GM21390 (cell line): Measurements from ENCODE around the gene LOC128125822.

Experiments used
- ATAC-seq: cut with Tn5 transposase; IDR thresholded peaks from one replicate; pipeline ENCODE4 v1.9.1; 2021; ENCODE audit not compliant: unreplicated experiment

LOC128125822 gene

DNA sequence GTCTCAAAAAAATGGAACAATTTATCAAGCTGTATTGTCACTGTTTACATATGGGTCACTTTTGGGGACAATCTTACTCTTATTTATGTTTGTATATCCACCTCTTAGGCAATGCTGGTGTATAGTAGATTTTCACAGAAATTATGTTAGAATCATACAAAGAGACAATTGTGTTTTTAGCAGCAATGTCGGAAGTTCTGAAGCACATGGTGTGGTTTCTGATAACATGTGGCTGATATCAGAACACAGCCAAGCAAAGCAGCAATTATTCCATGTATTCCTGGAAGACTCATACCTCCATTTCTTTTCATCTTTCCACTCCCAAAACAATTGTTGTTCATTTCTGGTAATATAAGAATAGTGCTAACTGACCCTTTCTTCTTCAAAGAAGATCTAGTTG, 17.5 kb upstream of the LOC128125822 start:
- ATAC-seq = no peak

DNA sequence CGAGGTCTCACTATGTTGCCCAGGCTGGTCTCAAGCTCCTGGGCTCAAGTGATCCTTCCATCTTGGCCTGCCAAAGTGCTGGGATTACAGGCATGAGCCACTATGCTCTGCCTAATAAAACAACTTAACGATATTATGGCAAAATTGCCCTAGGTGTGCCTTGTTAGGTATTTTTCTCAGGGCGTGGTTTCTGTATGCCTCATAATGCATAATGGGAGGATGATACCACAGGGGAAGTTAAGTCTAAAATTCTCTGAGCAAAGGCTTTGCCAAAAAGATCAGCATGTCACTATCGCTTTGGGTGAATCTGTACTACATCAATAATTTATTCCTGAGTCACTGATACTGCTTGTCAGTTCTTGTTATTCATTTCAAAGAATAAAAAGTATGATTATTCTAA, 15.9 kb upstream of the LOC128125822 start:
- no peak for ATAC-seq

DNA sequence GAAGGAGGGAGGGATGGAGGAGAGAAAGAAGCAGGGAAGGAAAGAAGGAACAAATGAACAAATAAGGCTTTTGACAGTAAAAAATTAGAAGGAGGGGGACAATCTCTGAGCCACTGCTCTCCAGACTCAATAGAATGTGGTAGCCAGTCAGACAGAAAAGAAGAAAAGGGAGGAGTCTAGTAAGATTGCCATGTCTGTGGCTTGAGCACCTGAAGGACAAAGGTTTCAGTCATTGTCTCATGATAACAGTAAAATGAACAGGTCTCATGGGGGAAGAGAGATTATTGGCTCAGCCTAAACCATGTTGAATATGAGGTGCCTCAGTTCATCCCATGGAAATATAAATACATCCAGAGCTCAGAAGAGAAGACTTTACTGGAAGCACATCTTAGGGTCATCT, 14.0 kb upstream of the LOC128125822 start:
- peak; percentile 67 for ATAC-seq

DNA sequence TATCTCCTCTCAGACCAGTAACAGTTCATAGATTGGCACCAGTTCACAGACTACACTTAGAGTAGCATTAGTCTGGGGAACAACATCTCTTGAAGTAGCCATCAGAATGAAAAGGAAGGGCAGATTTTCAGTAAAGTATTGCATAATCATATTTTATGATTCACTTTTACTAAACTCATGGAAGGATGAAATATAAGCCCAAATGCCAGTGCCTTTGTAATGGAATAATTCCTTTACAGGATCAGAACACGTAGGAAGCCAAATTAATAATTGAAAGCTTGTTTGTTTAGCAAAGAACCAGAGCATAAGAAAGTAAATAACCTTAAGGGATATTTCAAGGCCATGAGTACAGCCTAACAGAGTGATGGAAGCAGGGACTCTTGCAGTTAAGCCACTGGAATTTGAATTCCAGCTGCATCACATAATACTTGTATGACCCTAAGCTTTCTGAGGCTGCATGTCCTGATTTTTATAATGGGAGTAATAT, 11.4 kb upstream of the LOC128125822 start:
- ATAC-seq = no peak

DNA sequence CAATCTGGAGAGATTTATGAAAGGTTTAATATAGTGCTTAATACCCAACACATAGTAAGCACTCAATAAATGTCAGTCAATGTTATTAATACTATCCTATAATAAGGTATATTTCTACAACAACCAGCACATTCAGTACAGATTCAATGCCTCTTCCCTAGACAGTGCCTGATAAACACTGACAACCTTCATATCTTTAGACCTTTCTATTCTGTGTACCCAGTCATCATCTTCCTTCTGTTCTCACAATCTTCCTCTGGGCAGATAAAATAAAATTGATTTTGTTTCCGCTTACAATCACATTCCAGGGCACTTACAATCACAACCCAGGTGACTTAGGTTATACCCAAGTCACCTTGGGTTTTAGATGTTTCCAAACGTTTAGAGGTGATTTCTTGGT, 11.0 kb upstream of the LOC128125822 start:
- ATAC-seq = no peak

DNA sequence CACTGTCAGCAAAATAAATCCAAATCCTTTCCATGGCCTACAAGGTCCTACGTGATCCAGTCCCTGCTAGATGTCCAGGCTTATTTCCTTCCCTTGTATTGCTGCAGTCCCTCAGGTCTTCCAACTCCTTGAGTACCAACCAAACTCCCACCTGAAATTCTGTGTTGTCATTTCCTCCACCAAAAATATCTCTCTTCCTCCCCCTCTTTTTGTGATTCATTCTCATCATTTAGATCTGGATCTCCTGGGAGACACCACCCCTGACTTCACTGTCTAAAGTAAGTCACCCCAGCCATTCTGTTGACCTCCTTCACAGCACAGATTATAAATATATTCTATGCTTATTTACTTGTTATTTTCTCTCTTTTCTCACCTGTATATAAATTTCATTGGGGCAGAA, 9.0 kb upstream of the LOC128125822 start:
- no peak for ATAC-seq

DNA sequence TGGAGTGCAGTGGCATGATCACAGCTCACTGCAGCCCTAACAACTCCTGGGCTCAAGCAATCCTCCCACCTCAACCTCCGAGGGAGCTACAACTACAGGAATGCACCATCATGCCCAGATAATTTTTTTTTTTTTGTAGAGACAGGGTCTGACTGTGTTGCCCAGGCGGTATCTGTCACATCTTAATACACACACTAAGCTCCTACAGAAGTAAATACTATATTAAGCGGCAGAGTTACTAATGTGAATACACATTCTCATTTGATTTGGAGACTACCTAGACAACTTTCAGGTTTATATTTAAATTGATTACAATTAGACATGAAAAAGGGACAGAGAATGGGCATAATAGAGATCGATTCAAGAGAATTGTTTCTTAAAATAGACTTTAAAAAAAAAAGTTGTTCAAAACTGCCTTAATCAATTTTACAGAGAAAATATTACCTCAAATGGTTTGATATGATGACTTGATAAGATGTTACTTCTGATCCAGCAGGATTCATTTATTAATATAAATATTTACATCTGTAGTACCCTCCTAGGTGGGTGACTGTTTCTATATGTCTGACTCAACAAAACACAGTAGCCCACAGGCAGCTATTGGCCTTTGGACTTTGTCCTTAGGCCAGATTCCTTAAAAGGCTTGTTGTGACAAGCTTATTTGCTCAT, 7.1 kb upstream of the LOC128125822 start:
- no peak for ATAC-seq

DNA sequence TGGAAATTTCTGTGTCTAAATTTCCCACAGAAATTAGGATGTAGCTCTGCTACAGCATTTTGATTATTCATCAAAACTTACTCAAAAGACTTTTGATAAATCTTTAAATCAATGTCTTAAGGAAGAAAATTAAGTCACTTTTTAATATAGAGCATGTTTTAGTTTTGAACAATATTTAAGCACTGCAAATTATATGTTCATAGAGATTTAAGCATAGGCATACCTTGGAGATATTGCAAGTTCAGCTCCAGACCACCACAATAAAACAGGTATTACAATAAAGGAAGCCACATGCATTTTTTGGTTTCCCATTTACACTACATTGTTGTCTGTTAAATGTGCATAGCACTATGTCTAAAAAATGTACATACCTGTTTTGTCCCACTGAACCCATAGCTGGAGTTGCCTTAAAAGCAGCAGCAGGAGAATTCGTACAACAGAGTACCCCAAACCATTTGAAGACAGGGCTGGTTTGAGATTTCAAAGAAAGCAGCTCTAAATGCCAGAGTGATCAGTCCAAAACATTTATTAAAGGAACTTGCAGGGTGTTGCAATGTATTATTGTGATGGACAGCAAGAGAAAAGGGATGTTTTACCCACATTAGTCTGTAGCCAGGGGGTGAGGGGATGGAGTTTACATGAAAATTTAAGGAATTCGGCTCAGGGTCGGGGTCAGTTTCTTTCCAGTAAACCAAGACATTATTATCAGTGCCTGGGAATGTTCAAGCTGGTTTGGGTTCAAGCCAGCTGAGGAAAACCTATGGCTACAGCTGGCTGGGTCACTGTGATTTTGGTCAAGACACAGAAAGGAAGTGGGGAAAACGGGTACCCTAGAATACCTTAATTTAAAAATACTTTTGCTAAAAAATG, 6.3 kb upstream of the LOC128125822 start:
- no peak for ATAC-seq

DNA sequence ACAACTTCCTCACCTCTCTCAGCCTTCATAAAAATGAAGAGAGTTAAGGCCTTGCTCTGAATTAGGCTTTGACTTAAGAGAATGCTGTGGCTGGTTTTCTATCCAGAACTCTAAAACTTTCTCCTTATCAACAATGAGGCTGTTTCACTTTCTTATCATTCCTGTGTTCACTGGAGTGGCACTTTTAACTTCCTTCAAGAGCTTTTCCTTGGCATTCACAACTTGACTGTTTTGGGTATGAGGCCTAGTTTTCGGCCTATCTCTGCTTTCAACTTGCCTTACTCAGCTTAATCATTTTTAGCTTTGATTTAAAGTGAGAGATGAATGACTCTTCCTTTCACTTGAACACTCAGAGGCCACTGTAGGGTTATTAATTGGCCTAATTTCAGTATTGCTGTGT, 4.3 kb upstream of the LOC128125822 start:
- ATAC-seq = no peak

DNA sequence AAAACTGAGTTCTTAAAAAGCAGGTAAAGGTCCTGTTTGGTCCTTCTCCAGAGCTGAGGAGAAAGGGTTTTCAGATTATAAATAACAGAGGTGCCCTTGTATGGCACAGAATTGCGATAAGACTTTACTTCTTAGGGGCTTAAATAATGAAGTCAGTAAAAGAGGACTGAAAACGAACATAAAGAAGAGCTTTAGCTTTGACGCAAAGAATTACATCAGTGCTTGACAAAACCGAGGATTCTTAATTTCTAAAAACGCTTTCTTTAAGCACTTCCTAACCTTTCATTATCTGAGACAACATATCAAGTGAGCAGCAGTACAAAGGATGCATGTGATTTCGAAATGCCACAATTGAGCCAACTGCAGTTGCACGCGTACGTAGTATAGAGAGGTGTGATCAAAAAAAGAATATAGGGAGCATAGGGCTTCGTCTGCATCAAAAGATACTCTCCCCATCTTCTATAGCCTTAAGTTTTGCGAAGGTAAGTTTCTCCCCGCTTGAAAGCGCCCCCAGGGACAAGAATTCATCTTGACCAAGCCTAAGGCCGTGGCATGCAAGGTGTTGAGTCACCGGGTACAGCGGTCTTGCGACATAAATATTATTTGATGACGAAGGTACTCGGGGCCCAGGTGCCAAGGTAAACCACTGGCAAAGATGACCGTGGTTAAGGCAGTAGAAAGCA, 778 bp upstream of the LOC128125822 start:
- ATAC-seq = peak; percentile 2

DNA sequence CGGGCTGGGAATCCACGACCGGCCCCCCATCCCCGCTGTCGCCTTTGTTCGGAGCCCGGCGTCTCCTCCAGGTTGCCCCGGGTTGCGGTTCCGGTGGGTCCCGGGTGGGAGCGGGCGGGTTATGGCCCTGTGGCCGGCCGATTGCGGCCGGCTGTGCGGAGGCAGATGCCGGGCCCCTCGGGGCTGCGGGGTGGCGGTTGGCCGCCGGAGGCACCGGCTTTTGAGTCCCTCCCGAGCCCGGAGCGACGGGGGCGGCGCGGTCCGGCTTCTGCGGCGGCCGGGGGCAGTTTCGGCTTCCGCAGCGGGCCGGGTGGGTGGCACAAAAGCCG, 431 bp downstream of the LOC128125822 start:
- ATAC-seq = no peak

DNA sequence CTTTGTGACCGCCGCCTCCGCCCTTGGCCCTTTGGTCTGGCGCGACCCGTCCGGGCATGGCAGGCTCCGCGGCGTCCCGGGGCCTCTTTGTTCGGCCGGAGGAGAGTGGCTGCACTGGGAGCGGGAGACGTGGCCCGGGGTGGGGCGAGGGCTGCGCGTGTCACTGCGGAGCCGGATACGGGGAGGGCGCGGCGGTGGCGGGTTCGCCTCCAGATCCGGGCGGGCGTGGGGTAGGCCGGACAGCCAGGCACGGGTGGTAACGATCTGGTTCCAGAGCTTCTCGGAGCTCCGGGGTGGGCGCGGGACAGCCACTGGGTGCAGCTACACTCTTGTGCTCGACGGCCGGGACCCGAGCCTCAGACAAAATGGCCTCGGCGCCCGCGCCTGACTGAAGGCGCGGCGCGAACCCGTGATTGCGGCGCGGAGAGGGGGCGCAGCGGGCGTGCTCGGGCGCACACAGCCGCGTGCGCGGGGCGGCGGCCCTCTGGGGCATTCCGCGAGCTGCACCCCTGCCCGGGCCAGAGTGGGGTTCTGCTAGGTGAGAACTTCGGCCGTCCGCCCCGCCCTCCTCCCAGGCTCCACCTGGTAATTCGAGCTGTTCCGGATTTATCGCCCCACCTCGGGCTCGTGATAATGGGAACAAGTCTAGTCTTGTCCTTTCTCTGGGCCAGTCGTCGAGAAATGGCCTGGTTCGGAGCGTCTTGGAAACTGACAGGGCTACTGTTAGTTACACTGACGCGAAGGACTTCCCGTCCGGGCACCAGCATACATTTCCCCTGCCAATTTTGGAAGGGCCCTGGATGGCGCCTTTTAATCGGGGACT, 1.0 kb downstream of the LOC128125822 start:
- peak; percentile 55 for ATAC-seq

DNA sequence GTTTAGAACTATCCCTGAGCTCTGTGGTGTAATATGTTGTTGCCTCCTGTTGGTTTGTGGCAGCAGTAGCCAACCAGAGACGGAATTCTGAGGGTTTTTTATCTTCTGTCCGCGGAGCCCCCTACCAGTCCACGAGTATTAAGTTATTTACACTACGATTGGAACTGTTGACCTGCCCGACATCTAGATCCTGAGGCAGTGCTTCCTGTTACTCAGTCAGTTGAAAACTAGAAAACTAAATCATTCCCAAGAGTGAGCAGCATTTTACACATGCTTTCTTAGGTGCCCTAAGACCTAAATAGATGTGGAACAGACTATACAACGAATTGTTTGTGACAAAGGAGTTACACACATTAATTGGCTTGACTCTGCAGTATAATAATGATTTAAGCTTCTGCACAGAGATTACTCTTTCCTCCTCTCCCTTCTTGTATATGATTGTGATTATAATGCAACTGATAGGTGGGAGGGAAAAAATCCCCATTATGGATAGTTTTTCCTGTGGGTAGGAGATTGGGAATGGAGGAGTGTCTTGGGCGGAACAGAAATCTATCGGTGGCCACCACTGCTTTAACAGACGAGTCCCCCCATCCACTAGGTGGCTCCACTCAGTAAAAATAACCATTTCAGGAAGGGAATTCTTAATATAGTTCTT, 1.7 kb downstream of the LOC128125822 start:
- ATAC-seq = no peak

DNA sequence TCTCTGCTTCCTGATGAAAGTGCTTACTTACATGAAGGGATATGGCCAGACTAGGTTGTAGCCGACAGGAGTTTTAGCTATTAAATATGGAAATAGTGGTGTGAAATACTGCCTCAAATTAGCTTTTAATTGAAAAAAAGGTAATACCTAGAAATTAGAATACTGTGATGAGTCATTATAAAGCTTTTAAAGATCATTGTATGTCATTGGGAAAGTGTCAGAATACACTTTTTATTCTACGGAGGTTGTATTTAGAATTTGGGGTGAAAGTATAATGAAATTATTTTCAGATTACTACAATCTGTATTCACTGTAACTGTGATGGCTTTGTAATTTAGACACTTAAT, 2.2 kb downstream of the LOC128125822 start:
- no peak for ATAC-seq

DNA sequence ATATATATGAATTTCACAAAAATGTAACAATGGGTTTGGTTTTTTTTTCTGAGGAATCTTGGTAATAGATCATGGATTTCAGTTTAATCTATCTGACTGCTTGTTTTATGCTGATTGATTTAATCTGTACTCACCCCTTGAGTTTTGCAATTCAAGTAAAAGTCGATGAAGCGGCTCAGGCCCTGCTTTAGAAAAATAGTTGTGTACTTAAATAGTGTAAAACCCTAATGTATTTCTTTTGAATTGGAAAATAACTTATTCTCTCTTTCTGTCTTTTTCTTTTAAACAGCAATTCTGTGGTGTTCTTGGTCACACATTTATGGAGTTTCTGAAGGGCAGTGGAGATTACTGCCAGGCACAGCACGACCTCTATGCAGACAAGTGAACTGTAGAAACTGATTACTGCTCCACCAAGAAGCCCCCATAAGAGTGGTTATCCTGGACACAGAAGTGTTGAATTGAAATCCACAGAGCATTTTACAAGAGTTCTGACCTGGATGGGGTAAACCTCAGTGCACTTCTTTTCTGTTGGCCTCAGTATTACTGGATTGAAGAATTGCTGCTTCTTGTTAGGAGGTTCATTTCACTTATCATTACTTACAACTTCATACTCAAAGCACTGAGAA, 4.0 kb downstream of the LOC128125822 start:
- no peak for ATAC-seq

DNA sequence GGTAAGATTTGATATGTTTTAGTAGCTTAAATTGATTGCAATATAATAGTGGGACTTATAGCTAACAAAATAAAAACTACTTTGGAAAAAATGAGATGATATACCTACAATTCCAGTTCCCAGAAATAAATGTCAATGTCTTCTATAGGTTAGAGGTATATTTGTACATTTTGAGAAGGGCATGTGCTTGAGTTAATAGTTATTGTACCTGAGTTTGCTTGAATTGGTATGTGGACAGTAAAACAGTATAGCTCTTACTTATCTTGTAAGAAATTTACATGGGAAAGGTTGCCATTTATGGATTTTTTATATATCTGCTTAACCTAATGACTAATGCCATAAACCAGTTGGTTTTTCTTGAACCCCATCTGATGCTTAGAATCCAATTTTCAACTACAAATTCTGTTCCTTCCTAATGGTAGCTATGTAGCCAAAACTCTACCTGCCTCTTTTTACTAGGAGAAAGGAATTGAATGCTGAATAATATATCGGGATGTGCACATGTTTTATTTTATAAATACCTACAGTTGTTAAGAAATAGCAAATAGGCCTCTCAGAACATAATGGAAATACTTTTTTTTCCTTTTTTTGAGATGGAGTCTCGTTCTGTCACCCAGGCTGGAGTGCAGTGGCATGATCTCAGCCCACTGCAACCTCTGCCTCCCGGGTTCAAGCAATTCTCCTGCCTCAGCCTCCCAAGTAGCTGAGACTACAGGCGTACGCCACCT, 4.9 kb downstream of the LOC128125822 start:
- ATAC-seq = no peak

DNA sequence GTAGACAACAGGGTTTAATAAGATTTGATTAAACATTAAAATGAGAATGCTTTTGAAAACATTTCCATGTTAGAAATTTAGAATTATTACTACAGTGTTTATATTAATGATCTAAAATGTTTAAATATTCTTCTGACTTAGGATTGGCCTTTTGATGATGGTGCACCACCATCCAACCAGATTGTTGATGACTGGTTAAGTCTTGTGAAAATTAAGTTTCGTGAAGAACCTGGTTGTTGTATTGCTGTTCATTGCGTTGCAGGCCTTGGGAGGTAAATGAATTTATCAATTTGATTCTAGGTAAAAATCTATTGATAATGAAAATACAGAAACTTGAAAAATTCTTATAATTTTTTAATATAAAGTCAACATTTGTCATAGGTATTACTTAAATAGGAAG, 6.5 kb downstream of the LOC128125822 start:
- no peak for ATAC-seq

DNA sequence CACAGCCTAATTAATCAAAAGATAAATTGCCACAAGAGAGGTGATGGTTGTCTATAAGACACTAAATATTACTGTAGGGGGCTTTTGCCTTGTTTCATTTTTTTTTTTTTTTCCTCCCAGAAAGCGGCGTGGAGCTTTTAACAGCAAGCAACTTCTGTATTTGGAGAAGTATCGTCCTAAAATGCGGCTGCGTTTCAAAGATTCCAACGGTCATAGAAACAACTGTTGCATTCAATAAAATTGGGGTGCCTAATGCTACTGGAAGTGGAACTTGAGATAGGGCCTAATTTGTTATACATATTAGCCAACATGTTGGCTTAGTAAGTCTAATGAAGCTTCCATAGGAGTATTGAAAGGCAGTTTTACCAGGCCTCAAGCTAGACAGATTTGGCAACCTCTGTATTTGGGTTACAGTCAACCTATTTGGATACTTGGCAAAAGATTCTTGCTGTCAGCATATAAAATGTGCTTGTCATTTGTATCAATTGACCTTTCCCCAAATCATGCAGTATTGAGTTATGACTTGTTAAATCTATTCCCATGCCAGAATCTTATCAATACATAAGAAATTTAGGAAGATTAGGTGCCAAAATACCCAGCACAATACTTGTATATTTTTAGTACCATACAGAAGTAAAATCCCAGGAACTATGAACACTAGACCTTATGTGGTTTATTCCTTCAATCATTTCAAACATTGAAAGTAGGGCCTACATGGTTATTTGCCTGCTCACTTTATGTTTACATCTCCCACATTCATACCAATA, 7.8 kb downstream of the LOC128125822 start:
- no peak for ATAC-seq

DNA sequence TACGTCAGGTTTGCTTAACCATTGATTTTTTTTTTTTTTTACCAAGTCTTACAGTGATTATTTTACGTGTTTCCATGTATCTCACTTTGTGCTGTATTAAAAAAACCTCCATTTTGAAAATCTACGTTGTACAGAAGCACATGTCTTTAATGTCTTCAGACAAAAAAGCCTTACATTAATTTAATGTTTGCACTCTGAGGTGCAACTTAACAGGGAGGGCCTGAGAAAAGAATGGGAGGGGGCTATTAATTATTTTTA, 8.4 kb downstream of the LOC128125822 start:
- no peak for ATAC-seq
